H1 (cell line): ENCODE results near the gene ENDOD1. TPM values are rescaled to one million over a fixed set of nuclear protein-coding genes. Genes with fewer than 3 reads are reported as not detected.

Experiments
- CTCF ChIA-PET: fragments of 300-600 bp; sonication (Branson Sonifier 250); formaldehyde crosslinking; loops from one replicate; lab custom pipeline; 2021; ENCODE audit not compliant: partially characterized antibody; lab: Charles Lee
- POLR2A ChIA-PET: fragments of 300-600 bp; sonication (Branson Sonifier 250); formaldehyde crosslinking; loops from one replicate; lab custom pipeline; 2021; ENCODE audit warnings: inconsistent platforms; ENCODE audit not compliant: partially characterized antibody; lab: Charles Lee
- DNase-seq, 2 experiments: peaks; one replicate each; pipeline versions ENCODE4 v3.0.0 to v3.0.0-alpha.2; 2010 to 2022; ENCODE audit warnings: low spot score in 2 of 2, low read depth in 1 of 2, mixed read lengths in 1 of 2
- FAIRE-seq: peaks from 2 replicates; lab custom pipeline; 2011; peaks lifted over from hg19 to GRCh38; lab: Jason Lieb, UNC
- H2AFZ ChIP-seq: 2 replicates; pipeline ENCODE4 v1.8.1; 2012; ENCODE audit warnings: low read length, inconsistent platforms
- H2AK5ac ChIP-seq: 2 replicates; pipeline ENCODE4 v1.6.1; 2013; ENCODE audit warnings: low read depth, low read length
- H2BK120ac ChIP-seq: replicated peaks from 2 replicates; pipeline ENCODE3; 2013; ENCODE audit warnings: low read depth, low read length, inconsistent platforms
- H2BK12ac ChIP-seq: 2 replicates; pipeline ENCODE4 v1.6.1; 2013; ENCODE audit warnings: low read depth, low read length
- H2BK15ac ChIP-seq: 2 replicates; pipeline ENCODE4 v1.6.1; 2013; ENCODE audit warnings: low read length
- H2BK20ac ChIP-seq: 2 replicates; pipeline ENCODE4 v1.6.1; 2013; ENCODE audit warnings: low read length
- H2BK5ac ChIP-seq: 2 replicates; pipeline ENCODE4 v1.6.1; 2013; ENCODE audit warnings: low read depth, low read length
- H3K14ac ChIP-seq: 2 replicates; pipeline ENCODE4 v1.6.1; 2013; ENCODE audit warnings: inconsistent platforms; ENCODE audit not compliant: insufficient read length
- H3K18ac ChIP-seq: 2 replicates; pipeline ENCODE4 v1.6.1; 2013; ENCODE audit warnings: low read length; ENCODE audit errors: extremely low read depth
- H3K23ac ChIP-seq: 2 replicates; pipeline ENCODE4 v1.6.1; 2013; ENCODE audit warnings: inconsistent platforms; ENCODE audit not compliant: insufficient read length
- H3K23me2 ChIP-seq: 2 replicates; pipeline ENCODE4 v1.6.1; 2013; ENCODE audit warnings: low read depth, low read length
- H3K27ac ChIP-seq: 2 replicates; pipeline ENCODE4 v1.6.1; 2011; ENCODE audit warnings: low read depth, low read length, inconsistent platforms
- H3K27me3 ChIP-seq, 4 experiments: replicated peaks in 1 of 4; 1 replicate in 1 of 4; 2 replicates in 3 of 4; pipeline versions ENCODE4 v1.6.1 to v1.8.1; 2011 to 2013; ENCODE audit warnings: low read length in 3 of 4, mild to moderate bottlenecking in 3 of 4, inconsistent platforms in 2 of 4, mixed read lengths in 2 of 4, moderate library complexity in 1 of 4; ENCODE audit not compliant: control insufficient read depth in 3 of 4, insufficient read depth in 3 of 4; ENCODE audit errors: extremely low read depth in 1 of 4
- H3K36me3 ChIP-seq, 4 experiments: 2 replicates each; pipeline versions ENCODE4 v1.6.1 to v1.8.1; 2011 to 2013; ENCODE audit warnings: mild to moderate bottlenecking in 4 of 4, low read length in 3 of 4, moderate library complexity in 2 of 4, control low read depth in 1 of 4, inconsistent platforms in 1 of 4; ENCODE audit not compliant: insufficient read depth in 4 of 4, control insufficient read depth in 2 of 4
- H3K4ac ChIP-seq: replicated peaks from 2 replicates; pipeline ENCODE3; 2013; ENCODE audit warnings: low read length, low read depth, mixed read lengths, inconsistent platforms; ENCODE audit not compliant: insufficient read length
- H3K4me1 ChIP-seq, 4 experiments: replicated peaks in 1 of 4; 1 replicate in 1 of 4; 2 replicates in 3 of 4; pipeline versions ENCODE4 v1.6.1 to v1.8.1; 2011 to 2013; ENCODE audit warnings: low read length in 3 of 4, inconsistent platforms in 2 of 4, mixed read lengths in 1 of 4; ENCODE audit not compliant: insufficient read depth in 4 of 4, control insufficient read depth in 3 of 4
- H3K4me2 ChIP-seq, 2 experiments: 2 replicates each; pipeline versions ENCODE4 v1.6.1 to v1.8.1; 2011 to 2013; ENCODE audit warnings: low read depth in 2 of 2, low read length in 2 of 2, control low read depth in 1 of 2, inconsistent platforms in 1 of 2, mild to moderate bottlenecking in 1 of 2; ENCODE audit not compliant: insufficient read depth in 1 of 2
- H3K4me3 ChIP-seq, 4 experiments: fragments of 200-600, 300-600 bp in 1 of 4; sonication (generic), shearing (Covaris generic), sonication (Bioruptor Twin) in 1 of 4; 2 replicates each; pipeline versions ENCODE4 v1.5.1 to v1.8.1; 2011 to 2016; ENCODE audit warnings: low read length in 4 of 4, low read depth in 3 of 4, control low read depth in 2 of 4, inconsistent platforms in 2 of 4, mild to moderate bottlenecking in 2 of 4, mixed read lengths in 1 of 4, moderate library complexity in 1 of 4; ENCODE audit not compliant: insufficient read depth in 2 of 4; ENCODE audit errors: extremely low read depth in 1 of 4
- H3K56ac ChIP-seq: replicated peaks from 2 replicates; pipeline ENCODE3; 2013; ENCODE audit warnings: low read depth, mild to moderate bottlenecking, mixed read lengths, low read length, inconsistent platforms; ENCODE audit not compliant: insufficient read length
- H3K79me1 ChIP-seq: 2 replicates; pipeline ENCODE4 v1.6.1; 2013; ENCODE audit warnings: low read depth, low read length, control low read depth
- H3K79me2 ChIP-seq, 2 experiments: 2 replicates each; pipeline versions ENCODE4 v1.6.1 to v1.8.1; 2012 to 2013; ENCODE audit warnings: low read length in 2 of 2, mild to moderate bottlenecking in 2 of 2, inconsistent platforms in 1 of 2; ENCODE audit not compliant: insufficient read depth in 2 of 2, control insufficient read depth in 1 of 2
- H3K9ac ChIP-seq, 4 experiments: replicated peaks in 1 of 4; 1 replicate in 1 of 4; 2 replicates in 3 of 4; pipeline versions ENCODE4 v1.6.1 to v1.8.1; 2011 to 2013; ENCODE audit warnings: low read depth in 3 of 4, low read length in 3 of 4, control low read depth in 2 of 4, mild to moderate bottlenecking in 2 of 4, moderate library complexity in 2 of 4, inconsistent platforms in 1 of 4; ENCODE audit errors: extremely low read depth in 1 of 4
- H3K9me3 ChIP-seq, 2 experiments: 2 replicates each; pipeline versions ENCODE4 v1.6.1 to v1.8.1; 2012 to 2013; ENCODE audit warnings: mild to moderate bottlenecking in 2 of 2, moderate library complexity in 2 of 2, control low read depth in 1 of 2, inconsistent platforms in 1 of 2, low read depth in 1 of 2, low read length in 1 of 2, mixed read lengths in 1 of 2; ENCODE audit not compliant: insufficient read depth in 2 of 2
- H4K20me1 ChIP-seq, 2 experiments: replicated peaks in 1 of 2; 2 replicates each; pipeline versions ENCODE3 to v1.8.1; 2011 to 2013; ENCODE audit warnings: inconsistent platforms in 2 of 2, low read length in 2 of 2, mild to moderate bottlenecking in 1 of 2; ENCODE audit not compliant: insufficient read depth in 2 of 2, control insufficient read depth in 1 of 2
- H4K5ac ChIP-seq: 2 replicates; pipeline ENCODE4 v1.6.1; 2013; ENCODE audit warnings: low read length, low read depth, mixed read lengths, inconsistent platforms; ENCODE audit not compliant: insufficient read length
- H4K8ac ChIP-seq: 2 replicates; pipeline ENCODE4 v1.8.0; 2013; ENCODE audit warnings: mild to moderate bottlenecking, moderate library complexity, low read length, inconsistent platforms; ENCODE audit not compliant: insufficient read depth; ENCODE audit errors: extremely low read depth
- H4K91ac ChIP-seq: replicated peaks from 2 replicates; pipeline ENCODE3; 2013; ENCODE audit warnings: low read length, mixed read lengths, inconsistent platforms; ENCODE audit not compliant: insufficient read length
- BCL11A ChIP-seq, 2 experiments: IDR thresholded peaks; one replicate each; pipeline ENCODE4 v1.6.1; 2011; ENCODE audit warnings: low read depth in 2 of 2, low read length in 2 of 2, mild to moderate bottlenecking in 2 of 2
- CTCF ChIP-seq, 3 experiments: IDR thresholded peaks; 1 replicate in 2 of 3; 2 replicates in 1 of 3; pipeline versions ENCODE4 v1.5.1 to v1.6.1; 2011; ENCODE audit warnings: low read length in 3 of 3, mild to moderate bottlenecking in 3 of 3, inconsistent platforms in 2 of 3, low read depth in 1 of 3, moderate library complexity in 1 of 3; ENCODE audit not compliant: insufficient read depth in 1 of 3; ENCODE audit errors: control extremely low read depth in 1 of 3
- EGR1 ChIP-seq: IDR thresholded peaks from 2 replicates; pipeline ENCODE4 v1.6.1; 2011; ENCODE audit warnings: low read depth, low read length, borderline replicate concordance
- NANOG ChIP-seq: IDR thresholded peaks from 2 replicates; pipeline ENCODE4 v1.6.1; 2011; ENCODE audit warnings: low read length, low read depth, mild to moderate bottlenecking, inconsistent platforms; ENCODE audit not compliant: insufficient read depth, poor library complexity, severe bottlenecking
- RAD21 ChIP-seq, 2 experiments: IDR thresholded peaks in 1 of 2; conservative IDR thresholded peaks in 1 of 2; 2 replicates each; pipeline ENCODE4 v1.6.1; 2011; ENCODE audit warnings: low read depth in 2 of 2, low read length in 2 of 2, improper control_type of control experiment in 1 of 2, inconsistent platforms in 1 of 2, mild to moderate bottlenecking in 1 of 2, moderate library complexity in 1 of 2
- RFX5 ChIP-seq: IDR thresholded peaks from 2 replicates; pipeline ENCODE4 v1.6.1; 2011; ENCODE audit warnings: low read depth, low read length, improper control_type of control experiment, borderline replicate concordance
- RXRA ChIP-seq: IDR thresholded peaks from 2 replicates; pipeline ENCODE4 v1.6.1; 2011; ENCODE audit warnings: low read depth, mild to moderate bottlenecking, low read length, moderate library complexity; ENCODE audit not compliant: insufficient read depth
- SIRT6 ChIP-seq: IDR thresholded peaks from one replicate; pipeline ENCODE4 v1.7.1; 2012; ENCODE audit warnings: low read length, inconsistent platforms
- TBP ChIP-seq: IDR thresholded peaks from 2 replicates; pipeline ENCODE4 v1.6.1; 2011; ENCODE audit warnings: low read depth, low read length, improper control_type of control experiment
- WGBS, 2 experiments: shearing (Covaris generic) in 1 of 2; methylation state at CpG; one replicate each; pipeline versions ENCODE4 v1.1.6 to v1.1.7; 2013 to 2015; ENCODE audit warnings: low lambda C conversion rate in 2 of 2, mixed read lengths in 2 of 2, inconsistent platforms in 1 of 2, low coverage in 1 of 2, missing lambda C conversion rate in 1 of 2; ENCODE audit not compliant: insufficient replicate concordance in 2 of 2, insufficient coverage in 1 of 2, insufficient read length in 1 of 2; ENCODE audit errors: extremely low coverage in 1 of 2, missing lambda C conversion rate in 1 of 2; 5-methylcytosine and 5-hydroxymethylcytosine counted together
- polyA plus RNA-seq, 7 experiments: library from polyadenylated mRNA; depleted of rRNA in 3 of 7; stranded (reverse) in 5 of 7; unstranded in 2 of 7; fragments of >200 nt in 5 of 7; fragments of 200-250 nt in 2 of 7; gene quantifications; 1 replicate in 5 of 7; 2 replicates in 1 of 7; 4 replicates in 1 of 7; pipeline versions ENCODE4 v1.2.1 to v1.2.3, GENCODE V29; 2011 to 2013; ENCODE audit warnings: missing spikeins in 2 of 7, mixed read lengths in 2 of 7
- total RNA-seq: library from RNA; stranded (reverse); fragmentation: NEBNext Ultra II Directional; extraction: Animal tissue kit (Norgen Biotek cat#: 25700); gene quantifications from 2 replicates; pipeline ENCODE4 v1.2.1, GENCODE V29; 2021
- TF ChIP-seq, protein P1 (sequence below): IDR thresholded peaks from 2 replicates; pipeline ENCODE4 v1.6.1; 2011; ENCODE audit warnings: low read length, improper control_type of control experiment

ENDOD1 gene
- total and polyA plus RNA-seq, 2 of the 8 experiments (the other 6 are each of a cell fraction or from before 2014, with no cell fraction given) = 1.2 to 2.5 TPM

DNA sequence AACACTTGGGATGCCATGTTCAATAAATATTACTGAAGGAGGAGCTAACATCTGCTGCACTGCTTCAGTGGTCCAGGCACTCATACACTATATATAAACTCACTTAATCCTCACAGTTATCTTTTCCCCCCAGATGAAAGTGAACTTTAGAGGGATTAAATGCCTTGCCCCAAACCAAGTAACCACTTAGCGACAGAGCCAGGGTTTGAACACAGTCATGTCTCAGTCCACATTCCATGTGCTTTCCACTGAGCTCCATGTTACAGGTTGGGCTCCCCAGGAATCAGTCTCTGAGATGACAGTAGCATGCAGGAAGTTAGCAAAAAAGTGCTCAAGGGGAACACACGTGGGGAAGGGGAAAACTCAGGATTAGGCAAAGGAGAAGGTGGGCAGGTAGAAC is 59.3 kb downstream of the ENDOD1 start:
- Histone ChIP-seq H3K56ac (no peak overlapping the region), H3K27ac (no peak overlapping the region), H2AFZ (no peak overlapping the region), H3K9ac (no peak overlapping the region), H3K23me2 (peaks cover 15% of the 10 kb centered on the region; the same call in 1 of the 2 replicates), H4K20me1 (no peaks in the 10 kb centered on the region), H3K9me3 (no peaks in the 10 kb centered on the region), H2BK20ac (no peak overlapping the region), H3K79me2 (no peaks in the 10 kb centered on the region), H2BK5ac (no peak overlapping the region), H3K27me3 (peaks cover 15 to 57% (median 41%) of the 10 kb centered on the region in 4 experiments), H4K5ac (no peak overlapping the region), H2BK120ac (no peak overlapping the region), H3K4ac (no peak overlapping the region), H2AK5ac (no peak overlapping the region), H3K4me2 (no peak overlapping the region; a peak in 1 of 4 replicates), H3K36me3 (no peaks in the 10 kb centered on the region), H3K18ac (no peak overlapping the region), H2BK15ac (no peak overlapping the region), H2BK12ac (no peak overlapping the region), H4K8ac (no peak overlapping the region), H3K4me1 (peaks cover 3 to 5% (median 4%) of the 10 kb centered on the region in 4 experiments; a peak in 6 of 7 replicates), H3K79me1 (no peaks in the 10 kb centered on the region), H3K14ac (no peak overlapping the region), H4K91ac (no peak overlapping the region), H3K4me3 (no peak overlapping the region), H3K23ac (no peak overlapping the region)
- CTCF ChIA-PET = interaction anchor here (0.8 to 17.5 kb wide), 7 partner anchors 10 to 616 kb away, joined by 3 to 407 read pairs (median 14); partner anchors contain the start of gene ENDOD1
- POLR2A ChIA-PET = no interaction called here
- 66% methylated on average over 2 of the region's 2 CpGs; no CpG with 5 or more reads in 1 of the 2 experiments for WGBS, 2 experiments
- DNase-seq (no peak), FAIRE-seq (no peak)
- TF ChIP-seq CTCF (IDR thresholded peaks at IDR 0.05; ENCODE audit: control extremely low read depth in 1 of 3, insufficient read depth in 1 of 3, low read depth in 1 of 3, low read length in 3 of 3) = no peak
- TF ChIP-seq RAD21 (IDR thresholded peaks at IDR 0.05 in 1 of 2, conservative IDR thresholded peaks at IDR 0.05 in 1 of 2; ENCODE audit: low read depth in 2 of 2, low read length in 2 of 2) = no peak
- no peak for TF ChIP-seq BCL11A (IDR thresholded peaks at IDR 0.05; ENCODE audit: low read depth in 2 of 2, low read length in 2 of 2)
- TF ChIP-seq TBP = no peak
- TF ChIP-seq RXRA = no peak
- TF ChIP-seq SIRT6 = no peak
- TF ChIP-seq EGR1 = no peak
- TF ChIP-seq RFX5 = no peak
- no peak for TF ChIP-seq NANOG
- TF ChIP-seq, protein P1, sequence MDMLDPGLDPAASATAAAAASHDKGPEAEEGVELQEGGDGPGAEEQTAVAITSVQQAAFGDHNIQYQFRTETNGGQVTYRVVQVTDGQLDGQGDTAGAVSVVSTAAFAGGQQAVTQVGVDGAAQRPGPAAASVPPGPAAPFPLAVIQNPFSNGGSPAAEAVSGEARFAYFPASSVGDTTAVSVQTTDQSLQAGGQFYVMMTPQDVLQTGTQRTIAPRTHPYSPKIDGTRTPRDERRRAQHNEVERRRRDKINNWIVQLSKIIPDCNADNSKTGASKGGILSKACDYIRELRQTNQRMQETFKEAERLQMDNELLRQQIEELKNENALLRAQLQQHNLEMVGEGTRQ = no peak
